Muscle of back (tissue), 11 donors: ENCODE data around the gene CWC25. TPM values are rescaled to one million over a fixed set of nuclear protein-coding genes. Genes with fewer than 3 reads are reported as not detected.
"Not testable (repeated sequence)": the region's sequence is repeated elsewhere in the genome, so short reads cannot be mapped to it uniquely, and the experiment has no call there.

Experiments
- DNase-seq, 3 donors: peaks; one replicate each; pipeline versions ENCODE4 v3.0.0 to v3.0.0-alpha.2; 2013
- polyA plus RNA-seq, 10 donors: library from polyadenylated mRNA; unstranded; fragments of 120-200 nt; gene quantifications; one replicate each; pipeline ENCODE4 v1.2.1, GENCODE V29; 2013; ENCODE audit not compliant: insufficient read length in 10 of 10

Gene CWC25
- polyA plus RNA-seq, 10 donors: 11.4 to 17.0 (median 13.3) TPM

DNA sequence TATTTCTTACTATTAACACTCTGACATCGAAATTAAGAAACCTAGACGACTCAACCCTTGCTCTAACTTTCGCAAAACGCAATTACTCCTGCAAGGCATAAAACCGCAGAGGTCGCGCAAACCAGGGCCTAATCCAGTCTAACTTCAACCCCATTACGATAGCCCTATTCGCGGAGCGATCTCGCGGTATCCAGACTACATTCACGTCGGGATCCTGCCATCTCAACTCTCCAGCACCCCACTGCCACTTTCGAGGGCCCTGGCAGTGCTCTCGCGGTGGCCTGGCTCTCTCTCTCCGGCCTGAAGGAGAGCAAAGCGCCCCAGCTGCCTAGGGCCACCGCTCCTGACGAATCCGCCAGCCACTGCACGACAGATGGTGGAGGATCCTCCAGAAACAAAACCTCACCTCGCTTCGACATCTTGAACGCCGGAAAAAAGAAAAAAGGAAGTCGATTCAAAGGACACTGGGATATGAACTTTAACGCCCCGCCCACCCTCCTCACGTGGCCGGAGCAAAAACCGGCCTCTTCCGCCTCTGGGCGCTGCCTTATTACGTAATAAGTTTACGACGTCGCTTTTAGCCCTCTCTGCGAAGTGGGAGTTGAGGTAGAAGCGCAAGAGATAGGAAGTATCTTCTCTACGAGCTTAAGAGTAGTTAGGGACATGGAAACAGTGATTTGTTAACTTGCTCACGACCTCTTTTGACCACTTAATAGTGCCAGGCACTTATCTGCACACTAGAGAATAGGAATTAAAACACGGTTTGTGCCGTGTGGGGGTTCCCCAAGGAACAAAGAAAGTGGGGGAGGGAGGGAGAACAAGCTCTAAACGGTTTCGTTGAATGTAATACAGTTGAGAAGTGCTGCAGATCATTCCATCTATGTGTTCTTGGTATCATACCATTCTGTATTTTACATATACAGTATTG is 28.4 kb upstream of the CWC25 start, which contains the start of gene RPL23:
RPL23 (minus strand) TSS at position 430 of the 928 bp plus-strand sequence; CDS start at position 419, 11 bp downstream.
- DNase-seq: peak; percentile 98 to 99 (median 99)

DNA sequence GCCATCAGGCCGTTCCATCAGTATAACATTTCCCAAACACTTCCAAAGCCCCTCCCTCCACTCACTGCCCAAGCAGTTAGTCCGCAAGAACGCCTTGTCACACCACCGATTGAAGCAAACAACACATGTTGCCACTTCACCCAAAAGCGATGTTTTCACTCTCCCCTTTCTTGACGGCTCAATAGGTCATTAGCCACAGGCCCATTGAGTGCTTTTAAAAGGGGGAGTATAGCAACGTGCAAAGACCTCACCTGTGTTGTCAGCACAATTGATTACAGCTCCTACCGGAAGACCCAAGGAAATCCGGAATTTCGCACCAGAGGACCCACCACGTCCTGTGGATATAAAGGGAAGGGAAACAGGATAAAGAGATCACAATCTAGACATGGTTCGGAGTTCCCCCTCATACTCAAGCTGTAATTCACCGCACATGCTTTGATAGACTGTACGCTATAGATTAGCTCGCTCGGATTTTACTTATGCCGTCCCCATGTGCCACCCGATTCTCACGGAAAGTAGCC is 27.7 kb upstream of the CWC25 start:
- DNase-seq: peak in 1 of 3 donors; percentile 39

DNA sequence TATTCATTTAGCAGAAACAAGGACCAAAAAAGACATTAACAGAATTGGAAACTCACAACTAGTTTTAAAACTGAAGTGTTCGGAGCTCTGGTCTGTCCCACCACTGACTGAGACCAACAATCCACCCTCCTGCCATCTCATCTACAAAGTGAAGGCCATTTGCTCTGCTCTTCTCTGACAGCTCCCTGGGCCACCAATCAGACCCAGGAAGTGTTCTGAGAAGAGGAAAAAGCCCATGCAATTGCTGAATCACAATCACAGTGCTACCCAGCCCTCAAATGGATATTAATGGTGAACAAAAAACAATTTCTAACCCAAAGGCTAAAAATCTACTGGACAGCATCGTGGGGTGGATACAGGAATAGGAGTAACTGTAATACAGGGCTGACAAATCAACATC is 26.3 kb upstream of the CWC25 start:
- DNase-seq: no peak

DNA sequence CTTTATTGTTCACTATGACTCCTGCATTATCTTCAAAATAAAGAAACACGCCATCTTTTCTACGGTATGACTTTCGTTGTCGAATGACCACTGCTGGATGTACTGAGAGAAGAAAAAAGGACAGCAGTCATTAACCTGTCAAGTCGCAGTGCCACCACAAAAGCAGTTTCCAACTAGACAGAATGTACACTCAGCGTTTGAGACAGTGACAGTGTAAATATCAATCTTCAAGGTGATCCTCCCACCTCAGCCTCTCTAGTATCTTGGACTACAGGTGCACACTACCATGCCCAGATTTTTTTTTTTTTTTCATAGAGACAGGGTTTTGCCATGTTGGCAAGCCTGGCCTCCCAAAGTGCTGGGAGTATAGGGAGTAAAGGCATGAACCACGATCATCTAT is 25.3 kb upstream of the CWC25 start:
- no peak for DNase-seq

DNA sequence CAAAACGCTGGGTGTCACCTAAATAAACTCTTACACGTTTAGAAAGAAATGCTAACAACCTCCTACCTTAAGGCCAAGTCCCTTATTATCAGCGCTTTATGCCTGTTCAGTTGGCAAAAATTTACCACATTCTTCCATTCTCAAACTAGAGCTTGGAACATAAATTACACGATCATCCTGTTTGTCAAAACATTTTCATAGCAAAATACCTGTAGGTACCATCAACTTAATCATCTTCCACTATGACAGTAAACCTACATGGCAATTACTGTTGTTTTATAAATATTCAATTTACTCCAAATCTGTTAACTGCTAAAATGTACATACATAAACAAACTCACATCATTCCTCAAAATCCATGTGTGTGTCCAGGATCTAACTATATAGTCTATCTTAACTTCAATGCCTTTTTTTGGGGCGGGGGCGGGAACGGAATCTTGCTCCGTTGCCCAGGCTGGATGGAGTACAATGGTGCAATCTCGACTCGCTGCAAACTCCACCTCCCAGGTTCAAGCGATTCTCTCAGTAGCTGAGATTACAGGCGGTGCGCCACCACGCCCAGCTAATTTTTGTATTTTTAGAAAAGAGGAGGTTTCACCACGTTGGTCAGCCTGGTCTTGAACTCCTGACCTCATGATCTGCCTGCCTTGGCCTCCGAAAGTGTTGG is 24.0 kb upstream of the CWC25 start:
- DNase-seq: no peak

DNA sequence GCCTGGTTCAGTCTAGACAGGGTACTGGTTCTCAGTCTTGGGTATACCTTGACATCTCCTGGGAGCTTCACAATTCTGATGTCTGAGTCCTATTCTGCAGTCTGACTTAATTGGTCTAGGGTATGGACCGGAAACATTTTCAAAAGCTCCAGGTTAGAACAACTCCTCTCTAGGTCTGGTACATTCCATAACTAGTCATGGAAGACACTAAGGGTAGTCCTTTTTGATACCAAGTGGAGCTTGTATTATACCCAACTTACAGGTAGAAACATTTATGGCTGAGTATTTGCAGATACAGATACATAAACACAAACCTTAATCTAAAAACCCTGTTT is 23.4 kb upstream of the CWC25 start:
- no peak for DNase-seq

DNA sequence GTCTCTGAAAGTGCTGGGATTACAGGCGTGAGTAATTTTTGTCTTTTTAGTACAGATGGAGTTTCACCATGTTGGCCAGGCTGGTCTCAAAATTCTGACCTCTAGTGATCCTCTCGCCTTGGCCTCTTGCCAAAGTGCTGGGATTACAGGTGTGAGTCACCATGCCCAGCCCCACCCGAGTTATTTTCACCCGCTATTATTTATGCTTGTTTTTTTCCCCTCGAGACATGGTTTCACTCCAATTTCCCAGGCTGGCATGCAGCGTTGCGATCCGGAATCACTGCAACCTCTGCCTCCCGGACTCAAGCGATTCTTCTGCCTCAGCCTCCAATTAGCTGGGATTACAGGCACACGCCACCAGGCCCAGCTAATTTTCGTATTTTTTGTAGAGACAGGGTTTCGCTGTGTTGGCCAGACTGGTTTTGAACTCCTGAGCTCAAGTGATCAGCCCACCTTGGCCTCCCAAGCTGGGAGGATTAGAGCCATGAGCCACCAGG is 19.2 kb upstream of the CWC25 start:
- DNase-seq: no peak

DNA sequence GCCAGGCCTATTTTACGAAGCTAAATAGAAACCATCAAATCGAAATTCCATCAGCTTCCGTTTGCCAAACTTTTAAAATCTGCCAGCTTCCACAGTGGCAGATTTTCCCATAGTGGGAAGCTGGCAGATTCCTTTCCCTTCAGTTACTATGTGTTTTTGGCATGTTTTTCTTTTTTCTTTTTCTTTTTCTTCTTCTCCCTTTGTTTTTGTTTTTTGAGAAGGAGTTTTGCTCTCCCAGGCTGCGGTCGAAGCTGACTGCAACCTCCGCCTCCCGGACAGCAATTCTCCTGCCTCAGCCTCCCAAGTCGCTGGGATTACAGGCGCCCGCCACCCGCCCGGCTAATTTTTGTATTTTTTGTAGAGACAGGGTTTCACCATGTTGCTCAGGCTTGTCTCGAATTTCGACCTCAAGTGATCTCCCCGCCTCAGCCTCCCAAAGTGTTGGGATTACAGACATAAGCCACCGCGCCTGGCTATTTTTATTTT is 684 bp upstream of the CWC25 start:
- DNase-seq: no peak

DNA sequence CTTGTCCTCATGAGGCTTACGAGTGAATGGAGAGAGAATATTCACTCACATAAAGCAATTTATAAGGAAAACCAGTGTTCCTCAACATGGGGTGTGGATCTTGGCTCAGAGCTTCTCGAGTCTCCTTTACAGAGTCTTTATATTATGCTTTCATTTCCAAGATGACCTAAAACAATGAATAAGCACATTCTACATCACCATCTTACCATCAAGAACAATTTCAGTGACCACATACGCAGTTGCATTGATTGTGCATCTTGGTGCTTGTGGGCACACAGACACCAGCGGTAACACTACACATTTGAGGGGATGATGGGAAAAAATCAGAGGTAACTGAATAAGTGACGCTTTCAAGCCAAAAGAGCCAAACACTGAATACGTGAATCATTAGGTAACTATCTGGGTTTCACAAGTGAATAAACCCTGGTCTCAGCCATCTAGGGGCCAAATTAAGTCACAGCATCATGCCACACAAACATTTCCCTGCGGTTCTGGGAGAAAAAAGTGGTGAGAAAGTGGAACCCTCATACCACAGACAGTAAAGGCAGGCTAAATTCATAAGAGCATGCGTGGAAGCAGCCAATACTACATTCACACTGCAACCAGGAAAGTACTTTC is 9.4 kb downstream of the CWC25 start:
- no peak for DNase-seq

DNA sequence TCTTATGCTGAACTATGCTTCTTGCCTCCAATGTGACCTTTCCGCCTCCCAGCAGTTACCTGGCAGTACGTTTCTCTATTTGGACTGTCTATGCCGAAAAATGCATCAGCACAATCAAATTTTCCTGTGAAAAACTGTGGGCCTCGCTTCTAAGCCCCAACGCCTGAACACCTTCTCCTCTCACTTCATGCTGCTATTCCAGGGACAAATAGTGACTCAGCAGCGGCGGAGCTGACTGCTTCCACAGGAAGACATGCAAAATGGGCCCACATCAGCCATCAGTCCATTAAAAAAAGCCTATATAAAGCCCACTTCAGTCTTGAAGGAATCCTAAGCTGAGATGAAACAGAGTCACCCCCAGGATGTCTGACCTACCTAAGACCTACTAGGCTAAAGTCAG is 15.3 kb downstream of the CWC25 start:
- no peak for DNase-seq

DNA sequence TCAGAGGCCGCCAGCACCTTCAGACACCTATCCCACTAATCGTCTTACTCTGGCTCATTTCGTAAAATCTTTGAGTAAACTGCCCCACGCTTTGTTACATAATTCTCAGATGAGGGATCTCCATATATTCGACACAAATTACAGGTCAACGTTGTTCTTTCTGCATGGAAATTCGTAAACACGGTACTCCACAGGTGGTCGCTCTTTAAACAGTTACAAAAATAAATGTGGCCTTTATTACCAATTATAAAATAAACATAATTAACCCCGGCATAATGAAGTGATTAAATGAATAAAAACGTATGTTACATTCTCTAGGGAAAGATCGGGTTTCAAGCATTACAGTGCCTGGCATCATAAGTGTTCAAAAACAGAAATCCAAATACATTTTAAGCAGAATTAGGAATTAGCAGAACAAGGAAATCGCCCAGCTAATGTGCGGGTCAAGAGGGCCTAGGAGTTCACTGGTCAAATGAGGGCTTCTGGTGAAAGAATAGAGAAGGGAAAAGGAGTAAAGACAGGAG is 24.8 kb downstream of the CWC25 start:
- no peak for DNase-seq

DNA sequence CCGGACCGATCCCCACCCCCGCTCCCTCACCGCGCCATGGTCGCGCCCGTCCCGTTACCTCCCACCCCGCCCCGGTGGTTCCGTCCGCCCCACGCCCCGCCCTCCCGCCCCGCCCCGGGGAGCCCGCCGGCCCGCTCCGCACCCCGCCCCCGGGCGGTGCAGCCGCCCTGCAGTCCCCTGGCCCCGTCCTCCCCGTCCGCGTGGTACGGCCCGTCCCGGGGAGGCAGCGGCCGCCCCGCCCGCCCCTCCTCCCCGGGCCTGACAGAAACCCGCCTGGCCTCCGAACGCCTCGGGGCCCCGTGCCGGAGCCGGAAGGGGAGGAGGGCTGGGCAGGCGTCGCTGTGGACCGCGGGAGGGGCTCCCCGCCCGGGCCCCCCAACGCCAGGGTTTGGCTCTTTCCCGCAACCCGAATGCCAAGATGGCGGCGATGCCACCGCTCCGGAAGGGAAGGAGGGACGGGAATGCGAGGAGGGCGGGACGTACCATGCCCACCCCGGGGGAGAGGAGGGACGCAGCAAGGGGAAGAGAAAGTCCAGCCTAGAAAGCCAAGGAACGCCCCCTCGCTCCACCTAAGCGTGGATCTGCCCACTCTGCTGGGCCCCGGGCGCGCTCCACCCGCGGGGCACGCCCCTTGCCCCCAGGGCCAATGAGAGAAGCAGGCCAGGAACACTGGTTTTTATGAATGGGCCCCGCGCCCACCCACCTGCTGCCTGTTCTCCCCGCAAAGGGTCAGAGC is 25.5 kb downstream of the CWC25 start, which contains the start of gene PIP4K2B:
PIP4K2B (minus strand) TSS at position 56 of the 736 bp plus-strand sequence. CDS start 132 bp downstream, outside the sequence.
- peak; percentile 94 to 98 (median 97) for DNase-seq

DNA sequence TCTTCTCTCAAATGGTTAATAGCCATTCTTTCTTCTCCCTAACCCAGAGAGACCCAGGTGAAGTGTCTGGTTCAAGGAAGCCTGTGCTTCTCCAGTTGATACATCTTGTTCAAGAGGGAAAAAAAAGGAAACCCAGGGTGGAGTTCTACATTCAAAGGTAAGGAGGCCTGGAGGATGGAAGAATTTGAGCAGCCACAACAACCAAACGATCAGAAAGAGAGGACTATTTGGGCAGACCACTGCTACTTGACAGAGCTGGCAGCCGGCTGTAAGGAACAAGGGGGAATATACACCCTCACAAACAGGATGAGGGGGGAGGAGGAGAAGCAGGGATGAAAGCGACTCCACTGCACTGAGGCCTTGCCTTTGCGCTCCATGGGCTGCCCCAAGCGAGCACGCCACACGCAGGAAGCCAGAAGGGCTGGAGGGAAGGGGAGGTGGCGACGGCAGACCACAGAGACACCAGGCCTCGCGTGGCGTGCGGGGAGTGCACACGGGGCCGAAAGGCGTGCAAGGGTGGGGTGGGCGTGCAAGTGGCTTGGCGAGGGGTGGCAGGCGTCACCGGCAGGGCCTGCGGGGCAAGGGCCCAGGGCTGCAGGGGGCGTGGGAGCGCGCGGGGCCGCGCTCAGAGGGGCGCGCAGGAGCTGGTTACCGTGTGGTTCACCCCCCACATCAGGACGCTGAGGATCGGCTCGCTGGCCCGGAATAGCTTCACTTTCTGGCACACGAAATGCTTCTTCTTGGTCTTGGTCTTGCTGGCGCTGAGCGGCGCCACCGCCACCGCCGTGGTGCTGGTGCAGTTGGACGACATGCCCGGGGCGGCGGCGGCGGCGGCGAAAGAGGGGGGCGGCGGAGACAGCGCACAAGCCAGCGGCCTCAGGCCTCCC is 26.3 kb downstream of the CWC25 start:
- DNase-seq: peak; percentile 17 to 83 (median 57)

DNA sequence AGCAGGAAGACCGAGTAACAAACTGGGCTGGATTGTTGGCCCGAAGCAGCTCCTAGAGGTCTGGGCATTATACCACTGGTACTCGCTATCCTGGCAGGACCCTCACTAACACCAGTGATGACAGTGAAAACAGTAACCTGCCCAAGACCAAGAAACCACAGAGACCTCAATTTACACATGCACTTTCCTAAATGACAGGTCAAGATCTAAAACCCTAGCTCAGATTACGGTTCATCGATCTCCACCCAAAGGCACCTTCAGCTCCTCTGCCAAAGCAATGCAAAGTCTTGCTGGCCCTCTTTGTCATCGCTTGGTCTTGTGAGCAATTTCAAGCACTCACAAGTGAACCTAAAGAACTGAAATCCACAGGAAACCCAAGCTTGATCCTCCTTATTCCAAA is 27.3 kb downstream of the CWC25 start:
- no peak for DNase-seq

DNA sequence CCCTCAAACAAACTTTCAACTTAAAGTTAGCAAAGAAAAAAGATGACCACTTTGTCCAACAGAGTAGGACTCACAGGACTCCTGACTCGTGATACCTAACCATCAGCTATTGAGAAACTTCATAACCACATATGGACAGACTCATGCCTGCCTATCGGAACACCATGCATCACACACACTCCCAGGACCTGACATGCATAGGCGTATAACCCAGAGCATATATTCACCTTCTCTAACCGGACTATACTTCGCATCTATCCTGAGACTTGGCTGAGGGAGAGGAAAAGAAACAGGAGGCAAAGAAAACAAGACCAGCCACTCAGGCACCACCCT is 28.0 kb downstream of the CWC25 start:
- DNase-seq: no peak

DNA sequence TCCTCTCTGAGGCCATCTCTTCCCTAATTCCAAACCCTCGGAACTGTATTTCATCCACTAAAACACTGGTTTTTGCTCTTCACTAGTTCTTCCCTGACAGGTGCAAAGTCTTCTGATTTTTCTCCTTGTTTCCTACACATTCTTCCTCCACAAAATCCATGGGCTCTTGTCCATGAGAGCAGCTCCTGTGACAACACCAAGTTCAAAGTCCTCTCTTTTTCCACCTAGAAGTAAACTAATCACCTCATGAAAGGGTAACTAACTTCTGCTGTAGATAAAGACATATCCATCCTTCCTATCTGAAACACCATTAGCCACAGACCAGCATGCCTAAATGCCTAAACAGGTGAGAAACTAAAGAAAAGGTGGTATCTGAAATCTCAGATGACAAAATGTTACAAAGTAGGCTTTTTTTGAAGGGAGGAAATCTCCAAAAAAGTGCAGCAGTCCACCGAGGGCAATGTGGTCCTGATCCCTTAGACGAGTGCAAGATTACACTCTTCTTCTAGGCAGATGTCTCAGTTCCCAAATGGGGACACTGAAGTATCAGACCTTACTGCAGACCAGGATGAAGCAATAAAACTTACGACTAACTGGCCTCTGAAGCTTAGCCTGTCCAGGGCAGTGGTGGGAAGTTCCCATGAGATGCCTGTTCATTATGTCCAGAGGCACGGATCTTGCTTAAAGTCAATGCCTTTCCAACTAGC is 28.5 kb downstream of the CWC25 start:
- no peak for DNase-seq

DNA sequence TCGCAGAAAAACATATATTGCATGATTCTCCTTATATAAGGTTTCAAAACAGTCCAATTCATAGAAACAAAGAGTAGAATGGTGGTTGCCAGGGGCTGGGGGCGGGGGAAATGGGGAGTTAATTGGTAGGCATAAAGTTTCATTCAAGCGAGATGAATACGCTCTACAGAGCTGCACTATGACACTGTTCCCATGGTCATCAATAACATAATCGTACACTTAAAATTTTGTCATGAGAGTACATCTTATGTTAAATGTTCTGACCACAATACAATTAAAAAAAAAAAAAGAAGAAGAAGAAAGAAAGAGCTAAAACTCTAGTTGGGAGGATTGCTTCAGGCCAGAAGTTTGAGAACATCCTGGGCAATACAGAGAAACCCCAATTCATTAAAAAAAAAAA is 30.9 kb downstream of the CWC25 start:
- DNase-seq: no peak

DNA sequence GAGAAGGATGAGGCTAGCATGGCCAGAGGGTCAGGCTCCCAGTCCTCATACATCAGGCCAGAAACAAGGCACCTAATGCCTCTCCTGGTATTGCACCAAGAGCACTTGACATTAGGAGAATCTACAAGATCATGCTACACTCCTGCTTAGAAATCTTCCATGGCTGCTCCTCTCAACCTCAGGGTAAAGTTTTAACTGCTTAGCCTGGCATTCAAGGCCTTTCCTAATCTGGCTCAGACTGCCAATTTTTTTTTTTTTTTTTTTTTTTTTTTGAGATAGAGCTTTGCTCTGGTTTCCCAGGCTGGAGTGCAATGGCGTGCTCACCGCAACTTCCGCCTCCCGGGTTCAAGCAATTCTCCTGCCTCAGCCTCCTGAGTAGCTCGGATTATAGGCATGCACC is 34.0 kb downstream of the CWC25 start:
- no peak for DNase-seq

DNA sequence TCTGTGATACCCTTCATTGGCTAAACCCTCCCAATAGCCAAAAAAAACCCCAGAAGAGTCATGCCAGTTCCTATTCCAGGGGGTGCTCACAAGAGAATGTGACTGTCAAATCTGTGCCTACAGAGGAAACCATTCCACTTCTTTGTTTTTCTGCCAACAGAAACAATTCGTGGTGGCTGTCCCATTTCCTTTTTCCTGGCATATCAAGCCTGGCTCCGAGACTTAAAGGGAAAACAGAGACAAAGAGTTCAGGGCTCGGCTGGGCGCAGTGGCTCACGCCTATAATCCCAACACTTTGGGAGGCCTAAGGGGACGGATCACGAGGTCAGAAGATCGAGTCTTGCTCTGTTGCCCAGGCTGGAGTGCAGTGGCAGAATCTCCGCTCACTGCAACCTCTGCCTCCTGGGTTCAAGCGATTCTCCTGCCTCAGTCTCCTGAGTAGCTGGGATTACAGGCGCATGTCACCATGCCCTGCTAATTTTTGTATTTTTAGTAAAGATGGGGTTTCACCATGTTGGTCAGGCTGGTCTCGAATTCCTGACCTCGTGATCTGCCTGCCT is 34.9 kb downstream of the CWC25 start:
- DNase-seq: not testable (repeated sequence)
